GM19238 (cell line): Measurements from ENCODE around the gene AACS.
"Not testable (repeated sequence)": the region's sequence is repeated elsewhere in the genome, so short reads cannot be mapped to it uniquely, and the experiment has no call there.

Experiments
- DNase-seq: peaks from one replicate; pipeline ENCODE4 v3.0.0; 2011; ENCODE audit warnings: low spot score; ENCODE audit not compliant: insufficient read length

The AACS gene

DNA sequence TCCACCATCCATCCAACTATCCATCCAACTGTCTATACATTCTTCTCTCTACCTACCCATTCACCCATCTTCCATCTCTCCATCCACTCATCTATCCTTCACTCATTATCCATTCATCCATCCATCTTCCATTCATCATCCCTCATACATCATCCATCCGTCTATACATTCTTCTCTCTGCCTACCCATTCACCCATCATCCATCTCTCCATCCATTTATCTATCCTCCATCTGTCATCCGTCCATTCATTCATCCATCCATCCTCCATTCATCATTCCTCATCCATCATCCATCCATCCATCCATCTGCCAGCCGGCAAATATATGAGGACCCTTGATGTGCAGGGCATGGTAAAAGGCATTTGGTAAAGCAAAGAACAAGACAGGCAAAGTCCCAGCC, 25.2 kb downstream of the AACS start:
- DNase-seq: no peak

- no peak for DNase-seq
These were observed 26.2 kb downstream of the AACS start for GRCh38 chr12:125091401-125091800.

DNA sequence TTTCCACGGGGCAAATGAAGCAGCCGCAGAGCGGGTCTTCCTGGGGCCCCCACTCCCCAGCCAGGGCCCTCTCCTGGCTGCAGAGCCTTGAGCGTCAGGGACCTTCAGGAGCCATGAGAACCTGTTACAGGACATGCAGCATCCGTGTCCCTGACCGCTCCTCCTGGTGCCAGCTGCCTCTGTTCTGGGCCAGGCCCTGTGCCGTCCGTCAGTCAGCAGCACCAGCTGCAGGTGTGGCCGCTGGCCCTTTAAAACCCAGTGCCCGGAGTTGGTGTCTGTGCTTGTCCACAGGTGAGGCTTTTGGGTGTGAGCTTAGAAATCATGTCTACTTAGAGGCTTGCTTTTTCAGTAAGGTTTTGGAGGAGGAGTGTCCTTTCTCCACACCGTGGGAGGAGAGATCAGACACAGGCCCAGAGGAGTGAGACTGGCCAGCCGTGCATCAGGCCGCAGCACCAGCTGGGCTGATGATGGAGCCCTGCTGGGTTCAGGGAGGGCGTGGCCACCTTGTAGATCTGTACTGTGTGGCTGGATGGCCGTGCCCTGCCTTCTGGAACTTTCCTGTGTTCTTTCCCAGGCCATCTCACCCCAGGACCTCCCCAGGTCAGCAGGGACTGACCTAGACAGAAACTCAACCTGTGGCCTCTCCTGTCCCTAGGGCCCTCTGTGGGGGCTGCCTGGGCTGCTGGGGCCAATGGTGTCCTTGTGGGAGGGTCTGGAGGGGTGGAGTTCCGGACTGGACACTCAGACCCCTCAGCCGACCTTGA, 27.1 kb downstream of the AACS start:
- no peak for DNase-seq

DNA sequence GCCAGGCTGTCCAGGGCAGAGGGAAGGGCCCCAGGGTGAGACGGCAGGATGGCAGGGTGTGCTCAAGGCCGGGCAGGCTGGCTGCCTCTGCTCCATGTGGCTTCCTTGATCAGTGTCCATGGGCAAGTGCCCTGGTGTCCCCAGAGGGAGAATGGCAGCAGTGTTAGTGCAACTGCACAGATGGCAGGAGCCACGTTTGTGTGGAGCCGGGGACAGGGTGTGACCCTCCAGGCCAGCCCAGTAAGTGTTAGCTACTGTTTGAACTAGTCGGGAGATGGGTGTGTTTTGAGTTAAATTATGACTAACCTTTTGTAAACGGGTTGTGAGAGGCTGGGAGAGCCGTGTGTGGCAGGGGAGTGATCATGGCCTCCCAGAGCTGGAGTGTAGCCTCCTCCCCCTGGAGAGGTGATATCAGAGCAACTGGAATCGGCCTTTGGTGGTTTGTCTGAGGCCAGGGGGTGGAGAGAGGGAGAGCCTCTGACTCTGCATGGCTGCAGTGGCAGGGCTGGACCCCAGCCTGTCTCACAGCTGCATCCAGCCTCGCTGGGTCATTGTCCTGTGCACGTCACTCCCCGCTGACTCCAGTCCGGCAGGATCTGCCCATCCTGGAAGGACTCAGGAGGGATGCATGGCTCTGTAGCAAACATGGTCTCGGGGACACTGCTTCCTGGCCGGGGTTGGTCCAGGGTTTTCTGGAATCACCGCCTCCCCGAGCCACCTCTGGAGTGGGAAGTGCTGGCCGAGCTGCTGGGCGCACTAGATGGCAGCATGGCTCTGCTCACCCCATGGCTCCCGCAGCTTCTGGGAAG, 27.8 kb downstream of the AACS start:
- DNase-seq: no peak

- no peak for DNase-seq
These were observed 28.6 kb downstream of the AACS start for GRCh38 chr12:125093681-125094330.

DNA sequence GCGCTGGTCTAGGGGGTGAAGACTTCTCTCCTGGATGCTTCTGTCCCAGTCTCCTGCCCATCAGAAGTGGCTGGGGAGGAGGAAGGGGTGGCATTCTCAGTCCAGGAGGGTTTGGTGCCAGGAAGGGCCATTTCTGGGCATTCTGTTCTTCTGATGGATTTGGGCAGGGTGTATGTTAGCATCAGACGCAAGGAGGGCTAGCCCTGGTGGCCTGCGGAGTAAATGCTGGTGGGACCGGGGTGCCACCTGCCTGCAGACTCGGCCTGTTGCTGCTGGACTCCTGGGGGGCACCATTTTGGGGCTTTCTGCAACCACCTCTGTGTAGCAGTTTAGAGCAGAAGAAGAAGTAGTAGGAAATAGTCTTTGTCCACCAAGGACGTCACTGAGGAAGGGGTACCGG, 31.7 kb downstream of the AACS start:
- no peak for DNase-seq

DNA sequence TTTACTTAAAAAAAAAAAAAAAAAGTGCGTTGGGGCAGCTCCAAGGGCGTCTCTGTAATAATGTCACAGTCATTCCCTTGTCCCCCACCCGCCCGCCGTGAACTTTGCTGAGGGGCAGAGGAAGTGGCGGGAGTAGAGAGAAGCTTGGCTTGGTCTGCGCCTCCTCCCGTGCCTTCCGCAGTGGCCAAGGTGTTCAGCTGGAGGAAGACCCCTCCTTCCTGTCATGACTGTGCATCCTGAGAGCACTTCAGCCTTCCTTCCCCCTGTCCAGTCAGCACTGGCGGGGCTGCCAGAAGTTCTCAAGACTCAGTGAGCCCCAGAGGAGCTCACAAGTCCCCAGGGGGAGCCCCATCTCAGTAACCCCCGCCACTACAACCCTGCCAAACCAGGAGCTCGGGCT, 32.2 kb downstream of the AACS start:
- DNase-seq: no peak

DNA sequence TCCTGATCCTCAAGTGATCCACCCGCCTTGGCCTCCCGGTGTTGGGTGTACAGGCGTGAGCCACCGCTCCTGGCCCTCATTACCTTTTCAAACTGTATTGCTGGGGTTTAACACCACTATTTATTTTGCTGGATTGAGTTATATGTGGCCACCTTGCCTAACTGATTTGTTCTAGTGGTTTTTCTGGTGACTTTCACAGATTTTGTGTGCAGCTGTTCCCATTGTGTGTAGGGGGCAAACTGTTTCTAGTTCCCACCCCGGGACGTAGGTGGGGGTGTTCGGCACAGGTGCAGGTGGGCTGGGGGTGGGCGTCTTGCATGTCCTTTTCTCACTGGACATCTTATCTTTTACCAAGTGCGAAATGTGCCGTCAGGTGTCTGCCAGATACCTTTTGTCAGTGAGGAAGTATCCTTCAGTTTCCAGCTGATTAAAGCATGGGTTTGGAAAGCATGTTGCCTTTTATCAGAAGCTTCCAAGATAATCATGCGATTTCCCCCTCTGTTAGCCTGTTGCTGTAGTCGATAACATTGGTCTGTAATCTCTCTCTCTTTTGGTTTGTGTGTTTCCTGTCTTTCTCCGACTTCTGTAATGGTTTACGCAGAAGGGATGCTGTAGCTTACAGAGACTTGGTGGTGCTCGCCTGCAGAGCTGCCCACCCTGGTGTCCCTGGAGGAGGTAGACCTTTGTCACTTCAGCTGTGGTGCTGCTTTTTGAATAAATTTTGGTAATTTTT, 33.6 kb downstream of the AACS start:
- no peak for DNase-seq

DNA sequence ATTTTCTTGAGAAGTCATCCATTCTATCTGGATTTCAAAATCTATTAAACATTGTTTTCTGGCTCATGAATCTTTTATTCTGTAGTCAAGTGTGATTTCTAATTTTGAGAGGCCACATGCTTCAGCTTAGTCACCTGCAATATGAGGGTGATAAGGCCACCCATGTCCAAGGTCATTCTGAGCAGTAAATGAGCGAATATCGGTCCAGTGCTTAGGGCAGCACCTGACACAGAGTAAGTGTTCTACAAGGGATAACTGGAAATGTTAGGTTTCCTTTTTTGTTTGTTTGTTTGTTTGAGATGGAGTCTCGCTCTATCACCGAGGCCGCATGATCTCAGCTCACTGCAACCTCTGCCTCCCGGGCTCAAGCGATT, 34.2 kb downstream of the AACS start:
- no peak for DNase-seq

DNA sequence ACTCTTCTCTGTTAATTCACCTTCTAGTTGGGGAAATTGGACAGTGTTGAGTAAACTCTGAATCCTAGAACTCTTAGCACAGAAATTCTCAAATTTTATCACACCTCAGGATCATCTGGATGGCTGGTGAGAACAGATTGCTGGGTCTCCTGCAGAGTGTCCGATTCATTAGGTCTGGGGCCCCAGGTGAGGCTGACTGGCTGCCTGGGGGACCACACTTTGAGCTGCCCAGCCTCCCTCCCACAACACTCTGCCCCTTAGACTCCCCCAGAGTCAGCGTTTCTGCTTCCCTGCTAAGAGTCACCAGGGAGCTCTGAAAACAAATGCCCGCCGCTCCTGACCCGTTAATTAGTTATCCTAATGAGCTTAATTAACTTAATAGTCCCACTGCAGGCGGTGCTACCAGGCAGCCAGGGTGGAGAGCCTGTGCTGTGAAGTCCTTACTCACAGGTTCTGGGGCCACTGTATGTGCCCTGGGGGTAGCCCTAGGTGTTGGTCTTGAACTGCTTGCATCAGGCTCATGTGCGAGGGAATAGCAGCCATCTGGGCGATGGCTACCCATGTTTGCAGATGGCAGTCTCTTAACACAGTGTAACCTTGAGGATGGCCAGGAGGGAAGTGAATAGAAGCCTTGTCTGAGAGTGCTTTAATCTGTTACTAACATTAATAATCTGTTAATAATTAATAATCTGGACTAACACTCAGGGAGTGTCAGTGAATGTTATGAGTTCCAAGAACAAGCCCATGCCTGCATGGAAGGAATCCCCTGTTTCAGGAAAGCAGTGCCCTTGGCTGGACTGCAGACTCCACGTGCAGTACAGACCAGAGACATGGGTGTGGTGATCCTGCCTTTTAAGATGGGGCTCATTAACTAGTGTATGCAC, 35.6 kb downstream of the AACS start:
- no peak for DNase-seq

- no peak for DNase-seq
These were observed 39.7 kb downstream of the AACS start for GRCh38 chr12:125104982-125105381.

GRCh38 chr12:125105600-125105999, 40.4 kb downstream of the AACS start:
- DNase-seq: no peak

- no peak for DNase-seq
These were observed 45.6 kb downstream of the AACS start for GRCh38 chr12:125110641-125111360.

DNA sequence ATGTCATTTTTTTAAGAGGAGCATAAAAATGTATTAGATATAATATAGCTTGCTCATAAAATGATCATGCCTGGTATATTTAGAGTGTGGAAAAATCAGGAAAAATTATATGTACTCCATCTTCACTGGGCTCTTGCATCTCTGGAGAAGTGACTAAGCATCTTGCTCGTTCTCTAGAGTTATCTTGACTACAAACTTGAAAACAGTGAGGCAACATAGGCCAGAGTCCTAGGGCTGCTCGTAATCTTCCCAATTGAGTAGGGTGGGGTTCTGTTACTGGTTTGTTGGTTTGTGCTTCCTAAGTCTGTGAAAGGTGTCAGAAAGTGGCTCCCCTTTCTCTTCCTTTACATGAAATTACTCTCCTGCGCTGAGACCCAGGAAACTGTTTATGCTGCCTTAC, 46.2 kb downstream of the AACS start:
- no peak for DNase-seq

DNA sequence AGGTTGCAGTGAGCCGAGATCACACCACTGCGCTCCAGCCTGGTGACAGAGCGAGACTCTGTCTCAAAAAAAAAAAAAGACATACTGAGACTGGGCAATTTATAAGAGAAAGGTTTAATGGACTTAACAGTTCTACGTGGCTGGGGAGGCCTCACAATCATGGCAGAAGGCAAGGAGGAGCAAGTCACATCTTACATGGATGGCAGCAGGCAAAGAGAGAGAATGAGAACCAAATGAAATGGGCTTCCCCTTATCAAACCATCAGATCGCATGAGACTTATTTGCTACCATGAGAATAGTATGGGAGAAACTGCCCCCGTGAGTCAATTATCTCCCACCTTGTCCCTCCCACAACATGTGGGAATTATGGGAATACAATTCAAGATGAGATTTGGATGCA, 47.4 kb downstream of the AACS start:
- DNase-seq: not testable (repeated sequence)

GRCh38 chr12:125113263-125113662, 48.0 kb downstream of the AACS start:
- no peak for DNase-seq

DNA sequence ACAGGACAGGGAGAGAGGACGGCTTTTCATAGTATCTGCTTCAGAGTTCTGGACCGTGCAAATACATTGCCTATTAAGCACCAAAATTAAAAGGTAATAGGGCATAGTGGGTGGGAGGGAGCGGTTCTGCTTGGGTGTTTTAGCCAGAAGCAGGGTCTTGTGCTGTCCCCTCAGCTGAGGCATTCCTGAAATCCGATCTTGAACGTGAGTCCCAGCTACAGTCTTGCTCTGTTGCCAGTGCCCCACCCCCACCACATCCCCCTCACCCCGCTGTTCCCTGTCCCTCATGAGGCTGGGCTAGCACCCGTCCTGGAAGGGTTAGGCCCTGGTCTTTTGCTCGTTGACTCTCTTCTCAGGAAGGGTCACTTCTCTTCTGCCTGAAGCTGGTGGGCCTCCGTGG, 48.6 kb downstream of the AACS start:
- DNase-seq: no peak

- DNase-seq: no peak
These were observed 49.3 kb downstream of the AACS start for GRCh38 chr12:125114365-125115141.

DNA sequence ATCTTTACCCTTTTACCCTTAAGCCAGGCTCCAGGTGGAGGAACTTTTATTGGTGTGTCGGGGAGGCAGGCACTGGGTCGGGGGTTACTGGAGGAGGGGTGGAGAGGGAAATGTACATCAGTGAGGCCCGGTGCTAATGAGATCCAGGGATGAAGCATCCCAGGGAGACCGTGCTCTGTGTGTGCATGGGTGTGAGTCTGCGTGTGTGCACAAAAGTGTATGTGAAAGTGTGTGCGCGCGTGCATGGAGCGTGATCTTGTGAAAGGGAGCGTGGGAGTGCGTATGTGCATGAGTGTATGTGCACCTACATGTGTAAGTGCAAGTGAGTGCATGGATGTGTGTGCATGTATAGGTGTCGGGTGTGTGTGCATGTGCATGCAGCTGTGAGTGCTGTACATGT, 55.3 kb downstream of the AACS start:
- DNase-seq: no peak
